GM18526 (cell line): Measurements from ENCODE around the gene SLC35D2.

Experiments used
- POLR2A ChIP-seq: IDR thresholded peaks from 3 replicates; pipeline ENCODE4 v1.6.1; 2011; ENCODE audit not compliant: insufficient read length; ENCODE audit errors: extremely low read depth

Gene SLC35D2

GRCh38 chr9:96412174-96412913 lies 28.8 kb upstream of the SLC35D2 start:
- no peak for TF ChIP-seq POLR2A

- TF ChIP-seq POLR2A: no peak
These were observed 27.8 kb upstream of the SLC35D2 start for GRCh38 chr9:96411129-96411838.

- no peak for TF ChIP-seq POLR2A
These were observed 25.1 kb upstream of the SLC35D2 start for GRCh38 chr9:96408409-96409280.

GRCh38 chr9:96400132-96400910 lies 16.8 kb upstream of the SLC35D2 start:
- no peak for TF ChIP-seq POLR2A

- TF ChIP-seq POLR2A: no peak
These were observed 15.8 kb upstream of the SLC35D2 start for GRCh38 chr9:96399325-96399633.

- no peak for TF ChIP-seq POLR2A
These were observed 15.2 kb upstream of the SLC35D2 start for GRCh38 chr9:96398582-96399324.

- no peak for TF ChIP-seq POLR2A
These were observed 12.5 kb upstream of the SLC35D2 start for GRCh38 chr9:96395964-96396363.

GRCh38 chr9:96394832-96395496 lies 11.5 kb upstream of the SLC35D2 start:
- TF ChIP-seq POLR2A: no peak

- no peak for TF ChIP-seq POLR2A
These were observed 8.8 kb upstream of the SLC35D2 start for GRCh38 chr9:96392263-96392662.

- TF ChIP-seq POLR2A: no peak
These were observed 7.7 kb upstream of the SLC35D2 start for GRCh38 chr9:96391021-96391765.

GRCh38 chr9:96388144-96388543 lies 4.6 kb upstream of the SLC35D2 start:
- no peak for TF ChIP-seq POLR2A

- no peak for TF ChIP-seq POLR2A
These were observed 2.6 kb upstream of the SLC35D2 start for GRCh38 chr9:96386157-96386556.

GRCh38 chr9:96382839-96383164 lies 709 bp downstream of the SLC35D2 start:
- TF ChIP-seq POLR2A: no peak
